HG03442 (cell line): Measurements from ENCODE around the gene CCDC74B.
"Not testable (repeated sequence)": the region's sequence is repeated elsewhere in the genome, so short reads cannot be mapped to it uniquely, and the experiment has no call there.

ENCODE experiments used
- ATAC-seq: cut with Tn5 transposase; IDR thresholded peaks from one replicate; pipeline ENCODE4 v1.9.1; 2021; ENCODE audit warnings: mild to moderate bottlenecking, moderate library complexity; ENCODE audit not compliant: unreplicated experiment

CCDC74B gene

GRCh38 chr2:130145006-130145414, at the start of gene CCDC74B:
CCDC74B (minus strand) TSS chr2:130145112; CDS start chr2:130144996, 116 bp downstream.
- peak; percentile 93 for ATAC-seq

- ATAC-seq = not testable (repeated sequence)
Measured at GRCh38 chr2:130193824-130194223, 48.9 kb upstream of the CCDC74B start.

DNA sequence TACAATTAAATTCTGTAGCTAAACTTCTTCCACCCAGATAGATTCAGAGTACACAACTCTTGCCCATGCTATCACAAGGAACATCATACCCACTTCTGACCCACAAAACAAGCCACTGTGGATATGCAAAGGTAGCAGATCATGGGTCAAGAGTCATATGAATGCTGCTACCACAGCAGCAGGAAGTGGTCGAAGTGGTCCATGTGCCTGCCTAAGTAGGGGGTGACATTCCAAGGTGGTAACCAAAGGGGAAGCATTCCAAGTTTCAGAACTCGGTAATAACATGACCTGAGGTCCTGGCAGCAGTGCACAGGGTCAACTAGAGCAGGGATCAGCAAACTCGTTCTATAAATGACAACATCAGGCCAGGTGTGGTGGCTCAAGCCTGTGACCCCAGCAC, 47.5 kb upstream of the CCDC74B start:
- not testable (repeated sequence) for ATAC-seq

DNA sequence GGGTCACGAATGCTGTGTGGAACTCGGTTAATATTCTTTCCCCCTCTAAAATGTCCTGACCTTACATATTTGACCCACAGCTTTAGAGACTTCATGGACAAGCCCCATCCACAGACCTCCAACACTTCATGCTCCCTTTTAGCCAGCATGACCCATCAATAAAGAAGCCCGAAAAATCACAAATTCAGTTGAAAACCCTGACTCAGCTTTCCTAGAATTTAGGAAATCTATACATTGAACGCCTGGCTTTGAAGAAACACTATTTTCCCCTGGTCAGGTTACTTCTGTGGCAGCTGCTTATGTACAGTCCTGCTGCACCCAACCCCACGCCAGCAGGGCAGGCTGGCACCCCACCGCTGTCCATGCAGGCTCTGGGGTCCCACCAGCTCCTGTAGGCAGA, 46.4 kb upstream of the CCDC74B start:
- not testable (repeated sequence) for ATAC-seq

- ATAC-seq = no peak
Measured at GRCh38 chr2:130190237-130190636, 45.3 kb upstream of the CCDC74B start.

DNA sequence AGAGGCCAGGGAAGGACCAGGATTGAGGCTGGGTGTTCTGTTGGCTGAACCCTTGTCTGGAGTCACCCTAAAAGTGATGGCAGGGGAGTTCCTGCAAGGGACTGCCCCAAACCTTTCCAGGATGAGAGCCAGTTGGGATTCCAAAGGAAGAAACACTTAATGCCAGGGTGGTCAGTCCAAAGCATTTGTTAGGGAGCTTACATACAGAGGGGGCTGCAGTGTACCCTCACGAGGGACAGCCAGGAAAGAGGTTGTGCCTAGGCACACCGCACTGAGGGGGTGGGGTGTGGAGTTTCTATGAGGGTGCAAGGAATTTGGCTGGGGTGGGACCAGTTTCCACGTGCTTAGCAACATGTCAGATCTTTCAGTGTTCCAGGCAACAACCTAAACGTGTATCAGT, 44.0 kb upstream of the CCDC74B start:
- not testable (repeated sequence) for ATAC-seq

DNA sequence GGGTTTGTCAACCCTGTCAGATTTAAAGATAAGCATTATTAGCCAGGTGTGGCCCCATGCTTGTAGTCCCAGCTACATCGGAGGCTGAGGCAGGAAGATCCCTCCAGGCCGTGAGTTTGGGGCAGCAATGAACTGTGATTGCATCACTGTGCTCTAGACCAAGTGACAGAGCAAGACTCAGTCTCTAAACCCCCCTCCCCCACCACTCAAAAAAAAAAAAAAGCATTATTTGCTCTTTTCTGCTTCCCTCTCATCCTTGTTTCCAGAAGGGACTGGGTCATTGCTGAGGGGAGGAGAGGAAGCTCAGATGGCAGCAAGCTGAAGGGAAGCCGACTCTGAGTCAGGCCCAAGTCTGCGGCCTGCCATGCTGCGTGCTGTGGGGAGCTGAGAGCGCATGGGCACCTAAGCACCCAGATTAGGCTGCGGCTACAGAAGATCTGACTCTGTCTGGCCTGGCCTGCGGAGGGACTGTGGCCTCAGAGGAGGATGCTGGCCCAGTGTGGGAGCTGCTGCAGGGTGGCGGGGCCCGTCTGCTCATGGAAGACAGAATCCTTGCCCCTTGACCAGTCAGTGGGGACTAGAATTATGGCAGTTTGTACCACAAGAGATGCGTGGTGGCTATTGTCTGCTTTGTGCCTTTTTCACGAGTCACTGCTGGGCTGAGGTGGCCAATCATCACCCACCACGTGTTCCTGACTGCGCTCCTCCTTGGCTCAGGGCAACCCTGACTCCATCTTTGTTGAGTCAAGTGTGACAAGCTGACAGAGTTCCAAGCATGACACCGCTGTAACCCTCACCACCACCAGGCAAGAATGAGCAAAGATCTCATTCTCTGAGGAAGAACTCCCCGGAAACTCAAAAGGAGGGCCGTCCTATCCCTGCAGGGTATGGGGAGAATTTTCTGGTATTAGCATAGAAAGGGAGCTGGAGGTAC, 43.2 kb upstream of the CCDC74B start:
- ATAC-seq = not testable (repeated sequence)

- no peak for ATAC-seq
Measured at GRCh38 chr2:130187268-130187667, 42.4 kb upstream of the CCDC74B start.

DNA sequence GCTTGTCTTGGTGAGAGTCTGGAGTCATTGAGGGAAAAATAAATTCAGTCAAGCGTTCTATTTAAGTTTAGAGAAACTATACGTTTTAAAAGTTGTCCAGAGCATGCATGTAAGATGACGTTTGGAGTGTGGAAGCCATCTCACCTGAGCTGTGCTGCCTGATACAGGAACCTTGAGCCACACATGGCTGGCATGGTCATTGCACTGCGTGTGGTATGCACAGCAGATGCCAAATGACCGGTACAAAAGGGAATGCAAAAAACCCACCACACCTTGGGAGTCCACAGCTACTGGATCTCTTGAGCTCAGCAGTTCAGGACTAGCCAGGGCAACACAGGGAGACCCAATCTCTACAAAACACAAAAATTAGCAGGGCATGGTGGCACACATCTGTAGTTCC, 41.5 kb upstream of the CCDC74B start:
- no peak for ATAC-seq

DNA sequence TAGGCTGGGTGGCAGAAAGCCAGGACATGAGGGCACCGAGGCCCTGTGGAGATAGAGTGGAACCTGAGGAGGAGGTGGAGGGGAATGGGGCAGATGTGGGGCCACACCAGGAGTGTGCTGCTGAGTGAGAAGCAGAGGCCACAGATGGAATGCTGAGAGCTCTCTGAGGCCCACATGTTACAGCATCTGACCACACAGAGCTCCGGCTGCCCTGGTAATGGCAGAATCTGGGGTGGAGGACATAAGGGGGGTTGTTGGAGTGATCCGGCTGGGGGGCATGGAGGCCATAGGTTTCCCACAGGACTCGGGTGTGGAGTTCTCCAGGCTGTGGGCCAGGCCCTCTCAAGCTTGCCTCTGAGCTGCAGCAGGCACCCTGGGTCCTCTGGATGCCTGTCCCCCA, 41.0 kb upstream of the CCDC74B start:
- ATAC-seq = no peak

DNA sequence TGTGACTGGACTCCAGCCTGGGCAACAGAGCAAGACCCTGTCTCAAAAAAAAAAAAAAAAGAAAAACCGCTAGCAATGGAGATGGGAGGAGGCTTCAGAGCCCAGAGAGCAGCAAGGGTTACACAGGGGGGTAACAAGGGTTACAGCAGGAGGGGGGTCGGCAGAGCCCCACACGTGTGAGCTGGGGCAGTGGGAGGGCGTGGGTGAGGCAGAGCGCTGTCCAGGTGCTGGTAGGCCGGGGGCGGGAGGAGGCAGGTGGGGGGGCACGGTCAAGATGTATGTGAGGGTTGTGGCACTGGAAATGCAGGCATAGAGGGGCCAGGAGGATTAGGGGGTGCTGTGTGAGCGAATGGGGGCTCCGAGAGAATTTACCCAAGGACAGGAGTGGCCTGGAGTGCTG, 40.5 kb upstream of the CCDC74B start:
- no peak for ATAC-seq

DNA sequence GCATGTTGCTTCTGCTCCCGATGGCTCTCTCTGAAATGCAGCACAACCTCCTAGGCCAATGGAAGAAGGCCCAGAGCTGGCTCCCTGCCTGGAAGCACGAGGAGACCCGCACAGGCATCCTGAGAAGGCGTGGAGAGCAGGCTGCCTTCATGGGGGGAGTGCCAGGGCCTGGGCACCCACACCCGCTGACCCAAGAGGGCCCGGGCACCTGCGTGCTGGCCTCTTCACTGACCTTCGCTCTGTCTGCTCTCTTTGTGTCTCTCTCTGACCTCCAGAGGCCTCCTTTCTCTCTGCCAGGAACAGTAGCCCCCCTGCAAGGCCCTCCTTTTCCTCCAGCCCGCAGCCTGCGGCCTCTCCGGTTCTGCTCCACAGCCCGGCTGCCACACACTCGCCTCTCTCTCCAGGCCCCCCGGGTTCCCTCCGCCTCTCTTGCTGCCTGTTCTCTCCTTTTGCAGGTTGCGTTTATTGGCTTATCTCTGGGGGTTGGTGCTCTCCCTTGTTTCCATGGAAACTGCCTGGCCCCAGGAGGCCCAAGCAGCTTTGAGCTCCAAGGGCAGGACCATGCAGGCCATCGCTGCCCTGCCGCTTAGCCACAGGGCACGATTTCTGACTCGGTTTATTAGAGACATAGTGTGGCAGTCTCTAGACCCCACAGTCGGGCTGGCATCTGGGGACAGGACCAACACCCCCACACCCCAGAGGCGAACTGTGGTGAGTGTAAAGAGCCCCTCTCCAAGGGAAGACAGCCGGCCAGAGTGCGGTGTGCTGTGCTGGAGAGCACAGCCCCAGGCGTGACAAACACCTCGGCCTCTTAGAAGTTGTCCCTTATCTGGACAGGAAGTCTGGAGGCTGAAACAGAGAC, 38.8 kb upstream of the CCDC74B start:
- no peak for ATAC-seq

DNA sequence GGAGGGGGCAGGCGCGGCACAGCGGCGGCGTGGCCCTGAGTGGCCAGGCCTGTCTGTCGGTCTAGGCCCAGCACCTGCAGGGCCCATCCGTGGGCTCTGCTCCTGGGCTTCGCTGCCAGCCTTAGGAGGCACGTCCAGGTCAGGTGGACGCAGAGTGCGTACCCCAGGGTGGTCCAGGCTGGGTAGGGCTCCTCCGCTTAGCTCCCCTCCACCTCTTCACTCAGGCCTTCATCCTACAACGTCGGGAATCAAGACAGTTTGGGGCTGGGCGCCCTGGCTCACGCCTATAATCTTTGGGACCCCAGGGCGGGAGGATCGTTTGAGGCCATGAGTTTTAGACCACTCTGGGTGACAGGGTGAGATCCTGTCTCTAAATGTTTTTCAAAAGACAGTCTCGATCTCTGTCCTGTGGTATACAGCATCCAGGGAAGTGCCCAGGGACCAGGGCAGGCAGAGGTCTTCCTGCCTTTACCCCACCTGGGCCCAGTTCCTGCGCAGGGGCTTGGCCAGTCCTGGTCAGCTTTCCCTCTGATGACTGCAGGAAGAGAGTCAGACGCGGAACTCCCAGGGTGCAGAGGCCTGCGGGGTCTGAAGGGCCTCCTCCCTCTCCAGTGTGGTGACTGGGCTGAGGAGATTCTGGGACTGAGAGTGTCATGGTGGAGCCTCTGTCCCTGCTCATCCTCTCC, 38.1 kb upstream of the CCDC74B start:
- ATAC-seq = not testable (repeated sequence)

DNA sequence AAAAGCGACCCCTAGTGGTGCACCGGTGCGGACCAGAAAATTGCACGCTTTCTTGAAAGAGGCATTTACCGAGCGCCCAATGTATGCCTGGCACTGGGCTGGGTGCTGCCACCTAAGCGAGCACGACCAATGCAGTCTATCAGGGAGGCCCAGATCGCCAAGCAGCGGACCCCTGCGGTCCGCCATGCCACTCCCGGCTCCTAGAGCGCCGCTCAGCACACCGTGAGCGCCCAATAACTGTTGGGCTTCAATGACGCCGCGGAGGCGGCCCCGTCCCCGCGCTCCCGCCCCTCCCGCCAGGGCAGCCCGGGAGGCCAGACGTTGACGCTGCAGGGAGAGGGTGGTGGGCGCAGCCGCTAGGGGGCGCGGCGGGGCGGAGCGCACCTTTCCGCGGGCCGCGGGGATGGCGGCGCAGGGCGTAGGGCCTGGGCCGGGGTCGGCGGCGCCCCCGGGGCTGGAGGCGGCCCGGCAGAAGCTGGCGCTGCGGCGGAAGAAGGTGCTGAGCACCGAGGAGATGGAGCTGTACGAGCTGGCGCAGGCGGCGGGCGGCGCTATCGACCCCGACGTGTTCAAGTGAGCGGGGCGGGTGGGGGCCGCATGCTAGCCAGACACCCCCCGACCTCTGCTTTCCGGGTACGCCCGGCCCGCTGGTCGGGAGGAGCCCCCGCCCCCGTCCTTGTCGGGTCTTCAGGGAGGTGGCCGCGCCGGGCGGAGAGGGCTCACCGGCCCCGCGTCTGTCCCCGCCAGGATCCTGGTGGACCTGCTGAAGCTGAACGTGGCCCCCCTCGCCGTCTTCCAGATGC, 37.2 kb upstream of the CCDC74B start, which contains the start of gene MZT2B:
Gene MZT2B (plus strand): TSS at position 383 of the 803 bp plus-strand sequence. CDS start 21 bp downstream, at position 404.
- ATAC-seq = peak; percentile 82

- ATAC-seq = peak; percentile 52
Measured at GRCh38 chr2:130181325-130181879, 36.5 kb upstream of the CCDC74B start, which contains the start of gene SMPD4. SMPD4 (minus strand) TSS chr2:130181602; CDS start chr2:130176592, 5,010 bp downstream.

DNA sequence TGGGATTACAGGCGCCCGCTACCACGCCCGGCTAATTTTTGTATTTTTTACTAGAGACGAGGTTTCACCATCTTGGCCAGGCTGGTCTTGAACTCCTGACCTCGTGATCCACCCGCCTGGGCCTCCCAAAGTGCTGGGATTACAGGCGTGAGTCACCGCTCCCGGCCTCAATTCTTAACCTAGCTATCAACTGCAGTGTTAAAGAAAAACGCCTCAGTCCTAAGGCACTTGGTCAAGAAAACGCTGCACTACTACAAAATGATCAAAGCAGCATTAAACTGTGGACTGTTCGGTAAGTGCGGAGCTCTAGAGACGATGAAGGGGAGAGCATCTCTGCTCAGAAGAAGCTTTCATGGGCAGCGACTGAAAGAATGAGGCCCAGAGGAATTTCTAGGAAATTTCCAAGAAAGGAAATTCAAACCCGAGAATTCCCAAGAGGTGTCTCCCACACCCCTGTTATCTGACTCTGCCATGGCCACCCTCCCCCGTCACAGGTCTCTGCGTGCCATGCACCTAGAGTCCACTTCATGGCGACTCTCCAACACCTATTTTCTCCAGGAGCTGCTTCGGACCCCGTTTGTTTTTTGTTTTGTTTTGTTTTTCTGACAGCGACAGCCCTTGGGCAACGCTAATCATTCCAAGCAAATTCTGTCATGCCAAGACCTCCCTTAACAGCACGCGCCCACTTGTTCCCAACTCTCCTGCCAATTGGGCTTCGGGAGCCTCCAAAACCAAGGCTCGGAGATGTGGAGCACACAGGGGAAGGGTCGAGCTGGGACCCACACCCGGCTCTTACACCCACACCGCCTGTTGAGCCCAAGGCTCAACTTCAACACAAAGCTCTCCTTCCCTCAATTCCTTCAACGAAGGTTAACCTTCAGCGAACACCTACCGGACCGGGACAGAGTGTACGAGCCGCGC, 35.8 kb upstream of the CCDC74B start:
- not testable (repeated sequence) for ATAC-seq

GRCh38 chr2:130174866-130175265, 30.0 kb upstream of the CCDC74B start:
- ATAC-seq = peak; percentile 97

DNA sequence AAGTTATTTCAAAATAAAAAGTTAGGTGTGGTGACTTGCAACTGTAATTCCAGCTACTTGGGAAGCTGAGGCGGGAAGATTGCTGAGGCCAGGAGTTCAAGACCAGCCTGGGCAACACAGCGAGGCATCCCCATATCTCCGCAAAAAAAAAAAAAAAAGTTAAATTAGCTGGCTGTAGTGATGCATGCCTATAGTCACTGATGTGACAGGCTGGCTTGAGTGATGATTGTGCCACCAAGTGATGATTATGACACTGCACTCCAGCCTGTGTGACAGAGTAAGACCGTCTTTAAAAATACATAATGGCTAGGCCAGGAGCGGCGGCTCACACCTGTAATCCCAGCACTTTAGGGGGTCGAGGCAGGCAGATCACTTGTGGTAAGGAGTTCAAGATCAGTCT, 25.0 kb upstream of the CCDC74B start:
- no peak for ATAC-seq
